ENCODE results near the gene OXTR. TPM values are rescaled to one million over a fixed set of nuclear protein-coding genes. Genes with fewer than 3 reads are reported as not detected.

The OXTR gene
- total and polyA plus RNA-seq, 2 of the 4 experiments (the other 2 are of a cell fraction): 42.8 to 56.1 TPM

DNA sequence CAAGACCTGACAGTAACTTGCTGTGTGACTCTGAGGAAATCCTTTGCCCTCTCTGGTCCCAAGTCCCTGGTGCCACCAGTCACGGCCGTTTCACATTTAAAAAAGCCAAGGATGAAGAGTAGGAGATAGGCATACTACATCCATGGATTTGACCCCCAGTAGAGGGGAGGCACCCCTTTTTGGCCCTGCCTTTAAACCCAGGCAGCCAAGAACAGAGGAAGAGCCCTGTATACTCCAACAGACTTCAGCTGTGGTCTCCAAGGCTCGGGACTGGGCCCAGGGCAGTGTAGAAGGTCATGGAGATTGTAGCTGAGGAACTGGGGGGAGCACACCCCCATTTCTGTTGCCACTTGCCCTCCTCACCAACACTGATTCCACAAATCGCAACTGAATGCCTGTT, 32.1 kb downstream of the OXTR start:
- no peak for ATAC-seq (ENCODE audit: low read depth)
- BruUV-seq (replicated peaks): no TSS peak

More for the DNA sequence above, 32.1 kb downstream of the OXTR start:
- no peak for DNase-seq
- dilution Hi-C loops (cut with HindIII; ENCODE audit: low sequenced_read_pairs, unreplicated experiment): no loop called here
- in situ Hi-C loops (cut with MboI; ENCODE audit: low sequenced_read_pairs): loop anchor here (25.0 kb wide), 1 partner anchor 300 kb away; no protein-coding TSS in a partner anchor
- no peaks in the 10 kb centered on the region for H4K20me1 ChIP-seq (ENCODE audit: insufficient read depth, low read length)
- CTCF ChIA-PET: no interaction called here
- no peak overlapping the region for H3K9ac ChIP-seq (ENCODE audit: low read depth, low read length)
- TF ChIP-seq, protein P1, sequence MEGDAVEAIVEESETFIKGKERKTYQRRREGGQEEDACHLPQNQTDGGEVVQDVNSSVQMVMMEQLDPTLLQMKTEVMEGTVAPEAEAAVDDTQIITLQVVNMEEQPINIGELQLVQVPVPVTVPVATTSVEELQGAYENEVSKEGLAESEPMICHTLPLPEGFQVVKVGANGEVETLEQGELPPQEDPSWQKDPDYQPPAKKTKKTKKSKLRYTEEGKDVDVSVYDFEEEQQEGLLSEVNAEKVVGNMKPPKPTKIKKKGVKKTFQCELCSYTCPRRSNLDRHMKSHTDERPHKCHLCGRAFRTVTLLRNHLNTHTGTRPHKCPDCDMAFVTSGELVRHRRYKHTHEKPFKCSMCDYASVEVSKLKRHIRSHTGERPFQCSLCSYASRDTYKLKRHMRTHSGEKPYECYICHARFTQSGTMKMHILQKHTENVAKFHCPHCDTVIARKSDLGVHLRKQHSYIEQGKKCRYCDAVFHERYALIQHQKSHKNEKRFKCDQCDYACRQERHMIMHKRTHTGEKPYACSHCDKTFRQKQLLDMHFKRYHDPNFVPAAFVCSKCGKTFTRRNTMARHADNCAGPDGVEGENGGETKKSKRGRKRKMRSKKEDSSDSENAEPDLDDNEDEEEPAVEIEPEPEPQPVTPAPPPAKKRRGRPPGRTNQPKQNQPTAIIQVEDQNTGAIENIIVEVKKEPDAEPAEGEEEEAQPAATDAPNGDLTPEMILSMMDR (conservative IDR thresholded peaks at IDR 0.05; ENCODE audit: low read depth, low read length): no peak
- TF ChIP-seq RCOR1 (IDR thresholded peaks at IDR 0.05; ENCODE audit: insufficient replicate concordance, low read length) (no peak), RFX5 (IDR thresholded peaks at IDR 0.05; ENCODE audit: low read depth, low read length) (no peak), MAFK (IDR thresholded peaks at IDR 0.05; ENCODE audit: low read depth, low read length) (no peak), CHD1 (IDR thresholded peaks at IDR 0.05; ENCODE audit: low read depth, low read length) (no peak), FOS (IDR thresholded peaks at IDR 0.05; ENCODE audit: low read depth, low read length) (no peak), CEBPB (IDR thresholded peaks at IDR 0.05; ENCODE audit: low read depth, low read length) (no peak), MAZ (IDR thresholded peaks at IDR 0.05; ENCODE audit: borderline replicate concordance, low read depth, low read length) (no peak)
- POLR2A ChIA-PET (ENCODE audit: unreplicated experiment): no interaction called here
- no peaks in the 10 kb centered on the region for H3K9me3 ChIP-seq (ENCODE audit: control insufficient read depth, insufficient read depth, low read length)
- H3K14ac ChIP-seq (replicated peaks; ENCODE audit: low read depth, low read length): no peak overlapping the region
- H4K5ac ChIP-seq (ENCODE audit: low read depth, low read length): no peak overlapping the region
- H3K4ac ChIP-seq (ENCODE audit: low read depth, low read length): no peak overlapping the region
- H3K56ac ChIP-seq (ENCODE audit: extremely low read depth, insufficient read depth, low read length): no peak overlapping the region
- no peak overlapping the region for H2BK20ac ChIP-seq (ENCODE audit: low read depth, low read length)
- H2BK120ac ChIP-seq (ENCODE audit: low read depth, low read length): no peak overlapping the region
- no peak overlapping the region for H2BK5ac ChIP-seq (ENCODE audit: low read depth, low read length, poor library complexity, severe bottlenecking)
- H3K27ac ChIP-seq (ENCODE audit: insufficient read depth, low read length): no peak overlapping the region
- H3K4me3 ChIP-seq (ENCODE audit: insufficient read depth, low read depth, low read length): no peak overlapping the region
- H2AFZ ChIP-seq (replicated peaks; ENCODE audit: low read length, poor library complexity): no peak overlapping the region
- H4K91ac ChIP-seq (ENCODE audit: insufficient read depth, low read depth, low read length): no peak overlapping the region
- H3K9me1 ChIP-seq (ENCODE audit: insufficient read depth, low read length): peaks cover 14% of the 10 kb centered on the region
- H3K23ac ChIP-seq (ENCODE audit: low read depth, low read length): no peak overlapping the region
- no peak overlapping the region for H2AK5ac ChIP-seq (ENCODE audit: low read depth, low read length)
- peaks cover 15% of the 10 kb centered on the region for H3K4me1 ChIP-seq (ENCODE audit: control insufficient read depth, insufficient read depth, low read length)
- intact Hi-C loops (cut with micrococcal nuclease): no loop called here
- no peaks in the 10 kb centered on the region for H3K27me3 ChIP-seq (ENCODE audit: control insufficient read depth, insufficient read depth, low read length)
- whole genome bisulfite sequencing, 2 experiments (ENCODE audit: extremely low coverage in 2 of 2, insufficient read length in 1 of 2): 100% methylated on average over 1 of the region's 4 CpGs; no CpG with 5 or more reads in 1 of the 2 experiments
- no peak overlapping the region for H4K8ac ChIP-seq (ENCODE audit: low read depth in 2 of 2, low read length in 2 of 2)
- H3K18ac ChIP-seq (ENCODE audit: low read depth, low read length): no peak overlapping the region
- no peak overlapping the region for H2BK15ac ChIP-seq (ENCODE audit: low read depth, low read length)
- H2AK9ac ChIP-seq (replicated peaks; ENCODE audit: low read depth, low read length, poor library complexity): no peak overlapping the region
- no peak overlapping the region for H3K4me2 ChIP-seq (ENCODE audit: low read depth, low read length)
- H3K36me3 ChIP-seq (ENCODE audit: control insufficient read depth, insufficient read depth, low read length): no peaks in the 10 kb centered on the region
- no peaks in the 10 kb centered on the region for H3K79me1 ChIP-seq (ENCODE audit: low read depth in 1 of 2, low read length in 2 of 2)

Data from IMR-90 (cell line).